Astrocyte of the spinal cord (primary cell): Measurements from ENCODE around the gene PRDM10.

Experiments used
- DNase-seq: peaks from one replicate; pipeline ENCODE4 v3.0.0; 2011; ENCODE audit warnings: low read depth, low spot score
- H3K4me3 ChIP-seq: 2 replicates; pipeline ENCODE4 v1.5.1; 2011; ENCODE audit warnings: low read depth, mild to moderate bottlenecking, low read length, moderate library complexity
- CTCF ChIP-seq: IDR thresholded peaks from 2 replicates; pipeline ENCODE4 v1.5.1; 2012; ENCODE audit warnings: low read depth, mild to moderate bottlenecking, low read length, inconsistent platforms
- in situ Hi-C: cut with HindIII; loops from 2 replicates; pipeline ENCODE4 v1.10.0; 2017; ENCODE audit warnings: low sequenced_read_pairs

PRDM10 gene

GRCh38 chr11:129944696-129945095 lies 57.9 kb downstream of the PRDM10 start:
- in situ Hi-C loops = no loop called here
- DNase-seq = no peak
- H3K4me3 ChIP-seq = no peak overlapping the region
- no peak for TF ChIP-seq CTCF

- TF ChIP-seq CTCF = no peak
- in situ Hi-C loops = no loop called here
- no peak for DNase-seq
Observed at GRCh38 chr11:129943036-129943435, 59.6 kb downstream of the PRDM10 start.

DNA sequence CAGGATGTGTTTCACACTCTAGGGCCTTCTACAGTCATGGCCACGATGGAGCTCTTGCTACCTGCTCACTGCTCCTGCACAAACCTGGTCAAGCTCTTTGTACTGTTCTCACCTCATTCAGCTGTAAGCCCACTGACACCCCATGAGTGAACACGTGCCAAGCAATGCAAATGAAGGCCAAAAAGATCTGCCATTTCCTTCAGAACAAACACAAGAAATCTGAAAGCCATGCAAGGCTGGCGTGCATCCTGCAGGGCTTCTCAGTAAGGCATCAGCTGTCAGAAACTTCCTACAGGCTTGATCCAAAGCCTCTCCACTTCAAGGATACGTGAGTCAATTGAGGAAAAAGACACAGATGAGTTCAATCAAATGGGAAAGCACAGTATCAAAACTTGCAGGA lies 63.1 kb downstream of the PRDM10 start:
- no peak overlapping the region for H3K4me3 ChIP-seq
- TF ChIP-seq CTCF = no peak
- in situ Hi-C loops = no loop called here
- DNase-seq = no peak

More at GRCh38 chr11:129943036-129943435, 59.6 kb downstream of the PRDM10 start:
- H3K4me3 ChIP-seq = no peak overlapping the region

GRCh38 chr11:129938764-129939163 lies 63.9 kb downstream of the PRDM10 start:
- no peak overlapping the region for H3K4me3 ChIP-seq
- no peak for DNase-seq
- TF ChIP-seq CTCF = no peak
- in situ Hi-C loops = no loop called here

GRCh38 chr11:129937592-129938238 lies 64.9 kb downstream of the PRDM10 start:
- TF ChIP-seq CTCF = no peak
- no peak for DNase-seq
- in situ Hi-C loops = no loop called here

DNA sequence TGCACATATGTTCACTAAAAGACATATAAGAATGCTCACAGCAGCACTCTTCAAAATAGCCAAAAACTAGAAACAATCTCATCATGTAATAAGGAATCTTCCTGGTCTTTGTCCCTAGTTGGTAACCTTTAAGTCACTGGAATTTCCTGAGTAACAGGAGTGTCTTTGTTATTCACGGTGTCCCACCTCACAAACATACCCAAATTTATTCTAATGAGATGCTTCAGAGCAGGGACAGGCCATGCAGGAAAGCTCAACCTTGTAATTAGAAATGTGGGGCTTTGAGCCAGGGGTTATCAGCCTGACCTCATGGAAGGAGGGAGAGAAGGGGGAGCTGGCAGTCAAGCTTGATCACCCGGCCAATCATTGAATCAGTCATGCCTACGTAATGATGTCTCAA lies 66.9 kb downstream of the PRDM10 start:
- DNase-seq = no peak
- no peak overlapping the region for H3K4me3 ChIP-seq
- in situ Hi-C loops = no loop called here
- TF ChIP-seq CTCF = no peak

More at GRCh38 chr11:129937592-129938238, 64.9 kb downstream of the PRDM10 start:
- no peak overlapping the region for H3K4me3 ChIP-seq
